ENCODE data around the gene MYBPHL.

DNA sequence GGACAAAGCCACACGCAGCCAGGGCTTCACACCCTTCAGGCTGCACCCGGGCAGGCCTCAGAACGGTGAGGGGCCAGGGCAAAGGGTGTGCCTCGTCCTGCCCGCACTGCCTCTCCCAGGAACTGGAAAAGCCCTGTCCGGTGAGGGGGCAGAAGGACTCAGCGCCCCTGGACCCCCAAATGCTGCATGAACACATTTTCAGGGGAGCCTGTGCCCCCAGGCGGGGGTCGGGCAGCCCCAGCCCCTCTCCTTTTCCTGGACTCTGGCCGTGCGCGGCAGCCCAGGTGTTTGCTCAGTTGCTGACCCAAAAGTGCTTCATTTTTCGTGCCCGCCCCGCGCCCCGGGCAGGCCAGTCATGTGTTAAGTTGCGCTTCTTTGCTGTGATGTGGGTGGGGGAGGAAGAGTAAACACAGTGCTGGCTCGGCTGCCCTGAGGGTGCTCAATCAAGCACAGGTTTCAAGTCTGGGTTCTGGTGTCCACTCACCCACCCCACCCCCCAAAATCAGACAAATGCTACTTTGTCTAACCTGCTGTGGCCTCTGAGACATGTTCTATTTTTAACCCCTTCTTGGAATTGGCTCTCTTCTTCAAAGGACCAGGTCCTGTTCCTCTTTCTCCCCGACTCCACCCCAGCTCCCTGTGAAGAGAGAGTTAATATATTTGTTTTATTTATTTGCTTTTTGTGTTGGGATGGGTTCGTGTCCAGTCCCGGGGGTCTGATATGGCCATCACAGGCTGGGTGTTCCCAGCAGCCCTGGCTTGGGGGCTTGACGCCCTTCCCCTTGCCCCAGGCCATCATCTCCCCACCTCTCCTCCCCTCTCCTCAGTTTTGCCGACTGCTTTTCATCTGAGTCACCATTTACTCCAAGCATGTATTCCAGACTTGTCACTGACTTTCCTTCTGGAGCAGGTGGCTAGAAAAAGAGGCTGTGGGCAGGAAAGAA, 32.0 kb downstream of the MYBPHL start:
- TF ChIP-seq CTCF (conservative IDR thresholded peaks at IDR 0.05; ENCODE audit: low read depth, low read length) (no peak), EZH2 (IDR thresholded peaks at IDR 0.05; ENCODE audit: low read length, unreplicated experiment) (no peak)

Data from PC-3 (cell line).